GM18499 (cell line): ENCODE measurements around the gene NDUFS2.
"Not testable (repeated sequence)": the region's sequence is repeated elsewhere in the genome, so short reads cannot be mapped to it uniquely, and the experiment has no call there.

Source experiments
- ATAC-seq: cut with Tn5 transposase; IDR thresholded peaks from one replicate; pipeline ENCODE4 v1.9.1; 2021; ENCODE audit warnings: moderate number of reproducible peaks; ENCODE audit not compliant: insufficient read depth, unreplicated experiment

Gene NDUFS2

GRCh38 chr1:161216945-161217712 lies 15.0 kb downstream of the NDUFS2 start:
- peak; percentile 84 for ATAC-seq

- ATAC-seq = no peak
These were observed 15.7 kb downstream of the NDUFS2 start for GRCh38 chr1:161217831-161218230.

- no peak for ATAC-seq
These were observed 16.3 kb downstream of the NDUFS2 start for GRCh38 chr1:161218301-161219077.

- no peak for ATAC-seq
These were observed 17.1 kb downstream of the NDUFS2 start for GRCh38 chr1:161219078-161219892.

GRCh38 chr1:161220002-161220401 lies 17.8 kb downstream of the NDUFS2 start:
- ATAC-seq = no peak

- ATAC-seq = no peak
These were observed 20.2 kb downstream of the NDUFS2 start for GRCh38 chr1:161222175-161223019.

GRCh38 chr1:161223805-161224694 lies 21.9 kb downstream of the NDUFS2 start:
- no peak for ATAC-seq

- ATAC-seq = not testable (repeated sequence)
These were observed 22.5 kb downstream of the NDUFS2 start for GRCh38 chr1:161224695-161225087.

- ATAC-seq = no peak
These were observed 23.0 kb downstream of the NDUFS2 start for GRCh38 chr1:161225178-161225533.

GRCh38 chr1:161225534-161226319 lies 23.6 kb downstream of the NDUFS2 start, which contains the start of gene TOMM40L:
Gene TOMM40L (plus strand): TSS chr1:161226060. CDS start chr1:161226490, 430 bp downstream.
- ATAC-seq = peak; percentile 92

GRCh38 chr1:161226320-161226711 lies 24.1 kb downstream of the NDUFS2 start:
- ATAC-seq = no peak

- no peak for ATAC-seq
These were observed 24.6 kb downstream of the NDUFS2 start for GRCh38 chr1:161226759-161227158.

GRCh38 chr1:161227196-161227871 lies 25.2 kb downstream of the NDUFS2 start:
- no peak for ATAC-seq

GRCh38 chr1:161228032-161228431 lies 25.9 kb downstream of the NDUFS2 start:
- no peak for ATAC-seq

GRCh38 chr1:161229896-161230295 lies 27.7 kb downstream of the NDUFS2 start:
- no peak for ATAC-seq

GRCh38 chr1:161230762-161231161 lies 28.6 kb downstream of the NDUFS2 start:
- ATAC-seq = no peak

GRCh38 chr1:161233102-161233501 lies 30.9 kb downstream of the NDUFS2 start:
- no peak for ATAC-seq
